Measurements from ENCODE around the gene WHRN.

The WHRN gene

DNA sequence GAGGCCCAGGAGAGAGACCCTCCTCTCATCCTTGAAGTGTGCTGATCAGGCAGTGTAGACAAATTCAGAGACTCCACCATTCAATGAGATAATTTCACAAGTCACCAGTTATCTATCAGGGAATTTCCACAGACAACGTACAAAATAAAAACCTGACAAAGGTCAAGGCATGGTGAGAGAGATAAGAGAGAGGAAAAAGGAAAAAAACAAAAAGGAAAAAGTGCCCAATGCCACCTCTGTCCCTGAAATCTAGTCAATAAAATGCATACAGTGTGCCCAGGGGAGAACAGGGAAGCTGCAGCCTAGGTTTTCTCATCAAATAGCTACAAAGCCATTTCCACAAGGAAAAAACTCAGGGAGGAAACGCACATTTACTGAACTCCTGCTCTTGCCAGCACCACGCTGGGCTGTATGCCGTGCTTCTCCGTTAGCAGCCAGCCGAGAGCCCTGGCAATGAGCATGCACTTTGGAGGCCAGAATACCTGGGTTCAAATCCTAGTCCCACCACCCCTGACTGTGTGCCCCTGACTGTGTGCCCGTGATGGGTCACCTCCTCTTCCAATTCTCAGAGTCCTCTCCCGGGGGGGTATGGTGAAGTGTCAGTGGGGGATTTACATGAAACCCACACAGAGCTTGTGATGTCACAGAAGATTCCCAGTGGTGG lies 11.6 kb downstream of the WHRN start:
- H3K4me1 Mint-ChIP-seq (ENCODE audit: low read depth): no peaks in the 10 kb centered on the region

DNA sequence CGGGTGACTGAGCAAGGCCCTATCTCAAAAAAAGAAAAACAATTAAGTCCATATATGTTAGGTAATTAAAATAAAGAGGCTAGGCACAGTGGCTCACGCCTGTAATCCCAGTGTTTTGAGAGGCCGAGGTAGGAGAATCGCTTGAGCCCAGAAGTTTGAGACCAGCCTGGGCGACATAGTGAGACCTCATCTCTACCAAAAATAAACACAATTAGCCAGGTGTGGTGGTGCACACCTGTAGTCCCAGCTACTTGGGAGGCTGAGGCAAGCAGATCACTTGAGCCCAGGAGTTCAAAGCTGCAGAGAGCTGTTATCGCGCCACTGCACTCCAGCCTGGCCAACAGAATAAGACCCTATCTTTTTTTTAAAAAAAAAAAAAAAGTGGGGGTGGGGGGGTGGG lies 12.3 kb downstream of the WHRN start:
- H3K27me3 Mint-ChIP-seq: peaks cover 18% of the 10 kb centered on the region
- H3K4me3 Mint-ChIP-seq: no peak overlapping the region
- H3K36me3 Mint-ChIP-seq (ENCODE audit: low read depth): no peaks in the 10 kb centered on the region
- intact Hi-C loops (cut with micrococcal nuclease): no loop called here
- H3K27ac Mint-ChIP-seq: no peak overlapping the region
- H3K9me3 Mint-ChIP-seq: no peaks in the 10 kb centered on the region
- no peaks in the 10 kb centered on the region for H3K4me1 Mint-ChIP-seq (ENCODE audit: low read depth)

More for the DNA sequence above, 11.6 kb downstream of the WHRN start:
- Mint-ChIP-seq H3K27ac (no peak overlapping the region), H3K4me3 (no peak overlapping the region), H3K9me3 (no peaks in the 10 kb centered on the region), H3K27me3 (peaks cover 18% of the 10 kb centered on the region), H3K36me3 (ENCODE audit: low read depth) (no peaks in the 10 kb centered on the region)
- intact Hi-C loops (cut with micrococcal nuclease): no loop called here

DNA sequence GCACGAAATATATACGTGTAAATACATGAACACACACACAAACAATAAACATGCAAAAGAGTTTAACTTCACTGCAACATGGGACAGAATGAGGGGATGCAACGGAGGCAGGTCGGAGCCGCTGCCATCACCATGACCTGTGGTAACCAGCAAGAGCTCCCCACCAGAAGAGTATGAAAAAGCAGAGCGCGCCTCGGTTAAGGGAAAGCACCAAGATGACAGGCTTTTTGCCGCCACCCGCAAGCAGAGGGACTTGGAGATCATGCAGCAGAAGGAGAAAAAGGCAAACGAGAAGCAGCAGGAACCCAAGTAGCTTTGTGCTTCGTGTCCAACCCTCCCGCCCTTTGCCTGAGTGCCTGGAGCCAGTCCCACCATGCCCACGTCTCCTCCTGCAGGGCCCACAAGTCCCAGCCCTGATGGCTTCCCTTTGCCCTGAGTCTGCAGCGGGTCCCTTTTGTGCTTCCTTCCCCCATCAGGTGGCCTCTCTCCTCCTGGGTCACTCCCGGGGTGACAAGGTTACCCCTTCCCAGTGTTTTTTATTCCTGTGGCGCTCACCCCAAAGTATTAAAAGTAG lies 13.8 kb downstream of the WHRN start:
- intact Hi-C loops (cut with micrococcal nuclease): no loop called here
- no peaks in the 10 kb centered on the region for H3K9me3 Mint-ChIP-seq
- no peak overlapping the region for H3K27ac Mint-ChIP-seq
- no peaks in the 10 kb centered on the region for H3K36me3 Mint-ChIP-seq (ENCODE audit: low read depth)
- peaks cover 18% of the 10 kb centered on the region for H3K27me3 Mint-ChIP-seq
- H3K4me3 Mint-ChIP-seq: no peak overlapping the region
- H3K4me1 Mint-ChIP-seq (ENCODE audit: low read depth): no peaks in the 10 kb centered on the region

DNA sequence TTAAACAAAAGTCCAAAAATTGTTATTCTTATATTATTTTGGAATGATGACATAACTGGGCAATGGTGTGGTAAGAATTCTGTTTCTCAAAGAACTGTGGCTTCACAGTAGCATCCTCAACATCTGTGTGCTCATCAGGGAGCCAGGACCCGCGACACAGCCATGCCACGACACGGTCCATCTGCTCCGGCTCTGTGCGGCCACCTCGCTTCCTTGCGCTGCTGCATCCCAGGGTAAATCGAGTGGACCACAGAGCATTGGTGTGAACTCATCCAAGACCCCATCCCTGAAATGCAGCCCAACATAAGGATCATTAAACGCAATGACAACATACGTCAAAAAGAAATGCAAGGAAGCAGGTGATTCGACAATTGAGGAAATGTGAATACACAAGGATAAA lies 15.3 kb downstream of the WHRN start:
- intact Hi-C loops (cut with micrococcal nuclease): loop anchor here (5.0 kb wide), 1 partner anchor 83 kb away; no protein-coding TSS in a partner anchor

DNA sequence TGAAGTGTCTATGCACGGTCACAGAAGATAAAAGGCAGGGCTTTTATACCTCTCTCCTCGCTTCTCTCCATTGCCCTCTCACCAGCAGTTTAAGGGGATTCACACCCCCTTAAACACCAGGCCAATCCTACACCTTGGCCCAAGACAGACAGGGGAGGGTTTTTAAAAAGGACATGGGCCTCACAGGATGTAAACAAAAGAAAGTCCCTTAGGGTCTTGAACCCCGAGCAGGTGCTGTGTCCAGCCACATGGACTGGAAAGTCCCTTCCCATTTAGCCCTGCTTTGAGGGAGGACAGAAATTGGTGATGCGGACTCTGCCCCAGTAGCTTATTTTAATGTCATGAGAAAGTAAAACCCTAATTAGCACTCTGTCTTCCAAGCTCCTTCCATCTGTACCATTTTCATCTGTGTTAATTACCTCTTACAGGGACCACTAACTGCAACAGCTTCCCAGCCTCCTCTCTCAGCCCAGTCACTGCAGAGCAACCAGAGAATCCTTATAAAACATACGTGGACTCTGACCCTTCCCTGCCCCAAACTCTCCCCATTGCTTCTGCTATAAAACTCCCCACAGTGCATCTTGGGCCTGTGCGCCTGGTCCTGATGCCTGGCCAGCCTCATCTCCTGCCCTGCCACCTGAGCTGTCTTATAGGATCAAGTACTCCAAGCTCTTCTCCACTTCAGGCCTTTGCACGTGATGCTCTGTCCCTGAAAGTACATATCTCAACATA lies 16.7 kb downstream of the WHRN start:
- intact Hi-C loops (cut with micrococcal nuclease): loop anchor here (5.0 kb wide), 1 partner anchor 81 kb away; no protein-coding TSS in a partner anchor
- H3K4me1 Mint-ChIP-seq (ENCODE audit: low read depth): peaks cover 16% of the 10 kb centered on the region
- no peaks in the 10 kb centered on the region for H3K9me3 Mint-ChIP-seq
- no peak overlapping the region for H3K4me3 Mint-ChIP-seq
- no peaks in the 10 kb centered on the region for H3K36me3 Mint-ChIP-seq (ENCODE audit: low read depth)
- H3K27ac Mint-ChIP-seq: no peak overlapping the region
- H3K27me3 Mint-ChIP-seq: peaks cover 5% of the 10 kb centered on the region

More for the DNA sequence above, 15.3 kb downstream of the WHRN start:
- Mint-ChIP-seq H3K9me3 (no peaks in the 10 kb centered on the region), H3K4me3 (no peak overlapping the region), H3K27ac (no peak overlapping the region), H3K36me3 (ENCODE audit: low read depth) (no peaks in the 10 kb centered on the region), H3K27me3 (peaks cover 11% of the 10 kb centered on the region), H3K4me1 (ENCODE audit: low read depth) (peaks cover 9% of the 10 kb centered on the region)

DNA sequence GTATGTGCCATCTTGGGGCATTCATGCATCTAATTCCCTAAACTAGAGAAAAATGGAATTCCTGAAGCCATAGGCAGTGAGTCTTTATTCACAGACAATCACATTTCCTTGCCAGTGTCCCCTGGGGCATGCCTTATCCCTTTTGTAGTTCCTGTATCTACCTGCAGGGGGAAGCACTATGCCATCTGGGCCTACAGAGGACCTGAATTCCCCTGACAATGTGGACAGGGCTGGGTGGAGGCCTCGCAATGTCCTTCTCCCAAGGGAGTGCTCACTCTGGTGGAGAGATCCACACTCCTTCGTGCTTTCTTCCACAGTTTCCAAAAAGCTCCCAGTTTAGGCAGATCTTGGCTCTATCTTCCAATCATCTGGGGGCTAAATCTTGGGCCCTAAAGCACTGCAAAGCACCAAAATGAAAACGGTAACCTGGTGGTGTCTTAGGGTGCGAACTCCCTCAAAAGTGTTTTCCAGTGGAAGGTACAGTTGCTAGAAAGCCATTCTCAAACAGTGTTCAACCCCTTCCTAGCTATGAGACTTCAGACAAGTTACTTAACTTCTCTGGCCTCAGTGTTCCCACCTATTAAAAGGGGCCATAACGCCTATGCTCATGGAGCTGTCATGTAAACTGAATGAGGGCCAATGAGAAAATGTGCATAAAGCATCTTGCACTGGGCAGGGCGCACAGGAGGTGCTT lies 17.5 kb downstream of the WHRN start:
- no peaks in the 10 kb centered on the region for H3K36me3 Mint-ChIP-seq (ENCODE audit: low read depth)
- no peak overlapping the region for H3K27ac Mint-ChIP-seq
- H3K27me3 Mint-ChIP-seq: peaks cover 4% of the 10 kb centered on the region
- peaks cover 16% of the 10 kb centered on the region for H3K4me1 Mint-ChIP-seq (ENCODE audit: low read depth)
- intact Hi-C loops (cut with micrococcal nuclease): loop anchor here (1.0 to 5.0 kb wide), 2 partner anchors 80 to 166 kb away; no protein-coding TSS in a partner anchor
- no peaks in the 10 kb centered on the region for H3K9me3 Mint-ChIP-seq
- no peak overlapping the region for H3K4me3 Mint-ChIP-seq

DNA sequence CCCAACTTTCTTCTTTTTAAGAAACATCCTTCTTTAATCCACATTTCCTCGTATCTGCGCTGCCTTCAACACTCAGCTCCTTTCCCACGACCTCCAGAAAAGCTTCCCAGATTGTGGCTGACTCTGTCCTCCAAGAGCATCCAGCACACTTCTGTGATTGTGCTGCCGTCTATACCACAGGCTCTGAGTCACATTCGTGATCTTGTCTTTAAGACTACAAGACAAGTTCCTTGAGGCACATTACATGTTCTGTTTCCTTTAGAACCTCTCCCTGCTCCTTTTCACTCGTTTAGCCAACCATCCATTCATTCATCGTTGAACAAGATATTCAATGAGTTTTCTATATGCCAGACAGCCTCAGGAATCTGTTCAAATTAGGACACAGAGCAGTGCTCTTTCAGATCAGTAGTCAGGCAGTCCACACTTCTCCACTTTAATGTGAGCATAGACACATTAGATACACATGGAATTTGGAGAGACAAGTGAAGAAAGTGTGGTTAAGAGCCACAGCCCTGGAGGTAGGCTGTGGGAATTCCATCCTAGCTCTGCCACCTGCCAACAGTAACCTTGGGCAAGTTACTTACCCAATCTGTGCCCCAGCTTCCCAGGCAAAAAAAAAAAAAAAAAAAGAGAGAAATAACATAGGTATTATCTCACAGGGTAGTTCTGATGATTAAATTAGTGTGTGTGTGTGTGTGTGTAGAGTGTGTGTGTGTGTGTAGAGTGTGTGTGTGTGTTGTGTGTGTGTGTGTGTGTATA lies 18.9 kb downstream of the WHRN start:
- Mint-ChIP-seq H3K36me3 (ENCODE audit: low read depth) (no peaks in the 10 kb centered on the region), H3K9me3 (no peaks in the 10 kb centered on the region), H3K4me1 (ENCODE audit: low read depth) (peaks cover 29% of the 10 kb centered on the region), H3K27me3 (peaks cover 3% of the 10 kb centered on the region), H3K4me3 (no peak overlapping the region), H3K27ac (no peak overlapping the region)
- intact Hi-C loops (cut with micrococcal nuclease): loop anchor here (5.0 kb wide), 1 partner anchor 79 kb away; no protein-coding TSS in a partner anchor

DNA sequence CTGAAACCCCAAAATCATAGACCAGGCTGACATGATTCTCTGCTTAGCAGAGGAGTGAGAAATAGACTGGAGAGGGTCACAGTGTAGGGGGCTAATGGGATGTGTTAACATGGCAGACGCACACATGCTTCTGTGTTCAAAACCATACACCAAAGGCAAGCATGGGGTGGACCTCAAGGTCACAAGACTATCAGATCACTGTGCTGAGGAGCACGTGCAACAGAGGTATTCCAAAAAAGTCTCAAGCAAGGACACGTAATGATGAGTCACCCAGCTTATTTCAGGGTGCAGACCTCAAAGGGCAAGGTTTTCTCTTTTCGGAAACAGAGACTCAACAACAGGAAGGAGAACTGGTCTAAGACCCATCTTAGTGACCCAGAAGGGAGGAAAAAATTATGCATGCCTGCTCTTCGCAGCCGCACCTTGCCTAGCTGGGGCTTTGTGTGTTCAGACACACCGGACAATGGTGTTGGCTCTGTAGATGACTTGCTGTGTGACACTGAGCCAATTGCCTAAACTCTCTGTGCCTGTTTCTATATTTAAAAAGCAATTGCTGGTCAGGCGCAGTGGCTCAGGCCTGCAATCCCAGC lies 20.3 kb downstream of the WHRN start:
- Mint-ChIP-seq H3K4me1 (ENCODE audit: low read depth) (peaks cover 38% of the 10 kb centered on the region), H3K27ac (no peak overlapping the region), H3K27me3 (peaks cover 2% of the 10 kb centered on the region), H3K9me3 (no peaks in the 10 kb centered on the region), H3K4me3 (no peak overlapping the region), H3K36me3 (ENCODE audit: low read depth) (no peaks in the 10 kb centered on the region)
- intact Hi-C loops (cut with micrococcal nuclease): loop anchor here (5.0 kb wide), 1 partner anchor 78 kb away; no protein-coding TSS in a partner anchor

DNA sequence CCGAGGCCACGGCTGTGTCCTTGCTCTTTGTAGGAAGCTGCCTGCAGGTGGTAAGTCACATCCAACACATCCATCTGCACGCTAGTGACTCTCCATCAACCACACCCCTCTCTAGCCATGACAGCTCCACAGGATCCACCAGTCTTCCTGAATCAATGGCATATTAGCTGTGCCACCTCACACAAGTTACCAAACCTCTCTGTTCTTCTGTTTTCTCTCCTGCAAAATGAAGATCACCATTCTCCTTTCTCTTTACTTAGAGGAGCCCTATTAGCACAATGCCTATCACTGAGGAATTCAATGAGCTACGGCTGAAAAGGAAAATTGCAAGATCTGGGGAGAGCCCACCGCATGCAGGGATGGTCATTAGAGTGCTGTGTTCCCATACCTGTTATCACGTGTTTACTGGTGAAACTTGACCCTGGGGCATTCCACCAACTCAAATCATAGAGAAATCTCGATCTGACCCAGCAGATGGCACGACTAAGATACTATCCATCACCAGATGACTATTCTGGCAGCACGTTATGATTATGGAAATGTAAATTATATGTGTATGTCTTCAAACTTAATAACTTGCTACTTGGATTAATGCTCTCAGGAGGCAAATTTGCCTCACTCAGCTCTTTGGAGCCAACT lies 20.9 kb downstream of the WHRN start:
- intact Hi-C loops (cut with micrococcal nuclease): no loop called here
- Mint-ChIP-seq H3K27ac (no peak overlapping the region), H3K4me1 (ENCODE audit: low read depth) (peaks cover 42% of the 10 kb centered on the region), H3K27me3 (peaks cover 2% of the 10 kb centered on the region), H3K9me3 (no peaks in the 10 kb centered on the region), H3K4me3 (no peak overlapping the region), H3K36me3 (ENCODE audit: low read depth) (no peaks in the 10 kb centered on the region)

DNA sequence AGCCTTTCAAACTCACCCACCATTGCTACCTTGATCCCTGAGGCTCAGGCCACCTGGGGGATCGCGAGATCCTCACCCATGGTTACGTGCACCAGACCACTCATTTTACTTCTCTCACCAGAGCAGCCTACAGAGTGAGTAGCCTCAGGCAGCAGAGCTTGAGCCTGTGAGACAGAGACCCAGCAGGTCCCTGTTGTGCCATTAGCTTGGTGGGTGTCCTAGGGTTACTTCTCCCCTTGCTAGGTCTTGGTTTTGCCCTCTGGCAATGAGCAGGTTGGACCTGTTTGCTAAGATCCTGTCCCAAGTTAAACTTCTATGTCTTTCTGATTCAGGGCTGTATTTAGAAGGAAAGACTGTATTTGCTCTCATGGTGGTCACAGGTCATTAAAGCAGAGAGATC lies 21.8 kb downstream of the WHRN start:
- H3K4me1 Mint-ChIP-seq (ENCODE audit: low read depth): peaks cover 43% of the 10 kb centered on the region
- no peaks in the 10 kb centered on the region for H3K36me3 Mint-ChIP-seq (ENCODE audit: low read depth)
- intact Hi-C loops (cut with micrococcal nuclease): no loop called here
- H3K9me3 Mint-ChIP-seq: no peaks in the 10 kb centered on the region
- no peak overlapping the region for H3K27ac Mint-ChIP-seq
- H3K27me3 Mint-ChIP-seq: peaks cover 2% of the 10 kb centered on the region
- H3K4me3 Mint-ChIP-seq: no peak overlapping the region

DNA sequence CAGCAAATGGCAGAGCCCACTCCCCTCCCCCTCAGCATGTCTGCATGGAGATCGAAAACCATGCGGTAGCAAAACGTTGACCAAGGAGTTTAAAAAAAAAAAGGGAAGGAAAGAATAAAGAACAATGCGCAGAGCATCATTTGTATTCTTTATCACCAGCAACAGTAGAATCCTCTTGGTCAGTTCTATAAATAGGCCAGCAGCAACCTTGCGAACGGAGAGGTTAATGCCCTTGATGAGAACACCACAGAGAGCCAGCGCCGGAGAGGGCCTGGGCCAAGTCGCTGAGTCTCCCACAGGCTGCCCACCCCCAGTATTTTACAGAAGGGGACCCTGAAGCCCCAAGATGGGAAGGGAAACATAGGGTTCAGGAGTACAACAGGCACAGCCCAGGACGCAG lies 22.7 kb downstream of the WHRN start:
- Mint-ChIP-seq H3K27me3 (peaks cover 2% of the 10 kb centered on the region), H3K36me3 (ENCODE audit: low read depth) (no peaks in the 10 kb centered on the region), H3K9me3 (no peaks in the 10 kb centered on the region), H3K4me1 (ENCODE audit: low read depth) (peaks cover 43% of the 10 kb centered on the region), H3K4me3 (no peak overlapping the region), H3K27ac (no peak overlapping the region)
- intact Hi-C loops (cut with micrococcal nuclease): no loop called here

DNA sequence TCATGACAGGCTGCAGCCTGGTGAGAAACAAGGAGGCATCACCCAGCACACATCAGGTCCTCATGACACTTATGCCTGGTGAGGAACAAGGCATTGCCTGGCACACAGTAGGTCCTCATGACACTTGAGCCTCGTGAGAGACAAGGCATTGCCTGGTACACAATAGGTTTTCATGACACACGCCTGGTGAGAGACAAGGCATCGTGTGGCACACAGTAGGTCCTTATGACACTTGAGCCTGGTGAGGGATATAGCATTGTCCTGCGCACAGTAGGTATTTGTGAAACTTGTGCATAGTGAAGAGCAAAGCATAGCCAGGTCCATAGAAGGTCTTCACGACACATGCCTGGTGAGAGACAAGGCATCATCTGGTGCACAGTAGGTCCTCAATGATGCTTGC lies 23.5 kb downstream of the WHRN start:
- no peaks in the 10 kb centered on the region for H3K36me3 Mint-ChIP-seq (ENCODE audit: low read depth)
- H3K4me3 Mint-ChIP-seq: no peak overlapping the region
- H3K4me1 Mint-ChIP-seq (ENCODE audit: low read depth): peaks cover 43% of the 10 kb centered on the region
- H3K9me3 Mint-ChIP-seq: no peaks in the 10 kb centered on the region
- no peak overlapping the region for H3K27ac Mint-ChIP-seq
- peaks cover 2% of the 10 kb centered on the region for H3K27me3 Mint-ChIP-seq
- intact Hi-C loops (cut with micrococcal nuclease): no loop called here

Measured in dendritic cell treated with granulocyte-macrophage colony-stimulating factor and Interleukin-4, amounts not matched to agents 40 ng/mL and 50 ng/mL, for 4 days (primary cell).